ENCODE results near the gene CACNA1H.

The CACNA1H gene

DNA sequence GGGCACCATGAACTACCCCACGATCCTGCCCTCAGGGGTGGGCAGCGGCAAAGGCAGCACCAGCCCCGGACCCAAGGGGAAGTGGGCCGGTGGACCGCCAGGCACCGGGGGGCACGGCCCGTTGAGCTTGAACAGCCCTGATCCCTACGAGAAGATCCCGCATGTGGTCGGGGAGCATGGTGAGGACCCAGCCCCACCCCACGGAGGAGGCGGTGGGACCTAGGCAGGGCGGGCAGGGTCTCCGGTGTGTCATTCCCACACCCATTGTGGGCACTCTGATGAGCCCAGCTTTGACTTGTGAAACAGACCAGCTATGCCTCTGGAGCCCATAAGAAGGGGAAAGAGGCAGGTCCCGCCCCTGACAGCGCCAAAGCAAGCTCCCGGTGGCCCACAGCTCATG, 49.4 kb downstream of the CACNA1H start:
- Histone ChIP-seq H3K4me1 (peaks cover 0 to 12% (median 5%) of the 10 kb centered on the region in 10 experiments; a peak in 10 of 20 replicates), H3K9me3 (replicated peaks in 1 of 11) (no peaks in the 10 kb centered on the region), H3K4me3 (no peak overlapping the region), H3K27me3 (no peaks in the 10 kb centered on the region), H3K27ac (no peak overlapping the region), H3K4me2 (no peak overlapping the region), H4K20me1 (peaks cover 0 to 50% (median 14%) of the 10 kb centered on the region in 11 experiments; a peak in 14 of 22 replicates), H3K36me3 (peaks cover 0 to 14% (median 0%) of the 10 kb centered on the region in 11 experiments; a peak in 7 of 22 replicates), H3K9ac (no peak overlapping the region)
- no peak for TF ChIP-seq Cebpa-rat (IDR thresholded peaks at IDR 0.05)

DNA sequence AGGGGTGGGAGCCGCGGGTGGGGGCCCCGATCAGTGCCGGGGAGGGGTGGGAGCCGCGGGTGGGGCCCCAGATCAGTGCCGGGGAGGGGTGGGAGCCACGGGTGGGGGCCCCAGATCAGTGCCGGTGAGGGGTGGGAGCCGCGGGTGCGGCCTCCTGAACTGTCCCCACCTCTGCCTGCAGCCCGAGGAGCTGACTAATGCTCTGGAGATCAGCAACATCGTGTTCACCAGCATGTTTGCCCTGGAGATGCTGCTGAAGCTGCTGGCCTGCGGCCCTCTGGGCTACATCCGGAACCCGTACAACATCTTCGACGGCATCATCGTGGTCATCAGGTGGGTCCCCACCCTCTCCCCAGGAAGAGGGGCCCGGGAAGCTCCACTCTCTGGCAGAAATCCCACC, 52.0 kb downstream of the CACNA1H start:
- no peaks in the 10 kb centered on the region for H3K27me3 ChIP-seq
- H3K4me3 ChIP-seq: no peak overlapping the region
- H3K4me1 ChIP-seq: peaks cover 15 to 29% (median 25%) of the 10 kb centered on the region in 10 experiments
- no peak for TF ChIP-seq Cebpa-rat (IDR thresholded peaks at IDR 0.05)
- H3K4me2 ChIP-seq: peak overlapping the region in 4 of 11 experiments; percentile 3 to 49 (median 27); a peak in 4 of 22 replicates
- H3K27ac ChIP-seq: no peak overlapping the region
- peaks cover 0 to 33% (median 4%) of the 10 kb centered on the region in 11 experiments; a peak in 8 of 22 replicates for H4K20me1 ChIP-seq
- peaks cover 0 to 23% (median 0%) of the 10 kb centered on the region in 11 experiments; a peak in 7 of 22 replicates for H3K36me3 ChIP-seq
- no peak overlapping the region; a peak in 1 of 22 replicates for H3K9ac ChIP-seq
- no peaks in the 10 kb centered on the region for H3K9me3 ChIP-seq (replicated peaks in 1 of 11)

DNA sequence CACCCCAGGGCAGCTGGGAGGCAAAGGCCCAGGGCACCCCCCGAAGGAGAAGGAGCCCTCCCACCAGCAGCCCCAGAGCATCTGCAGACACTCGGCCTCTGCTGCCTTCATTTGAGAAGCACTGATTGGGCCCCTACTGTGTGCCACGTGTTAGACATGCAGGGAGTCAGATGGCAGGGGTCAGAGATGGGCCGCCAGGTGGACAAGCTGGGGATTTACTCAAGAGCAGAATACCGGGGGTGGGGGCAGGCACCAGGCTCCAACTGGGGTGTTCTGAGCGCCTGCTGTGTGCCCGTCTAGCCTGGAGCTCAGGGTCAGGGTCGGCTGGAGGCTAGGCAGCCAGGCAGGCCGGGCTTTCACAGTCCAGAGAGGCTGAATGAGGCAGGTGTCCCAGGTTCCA, 53.4 kb downstream of the CACNA1H start:
- no peak for TF ChIP-seq Cebpa-rat (IDR thresholded peaks at IDR 0.05)
- Histone ChIP-seq H3K4me1 (peaks cover 15 to 29% (median 25%) of the 10 kb centered on the region in 10 experiments), H3K36me3 (peaks cover 0 to 33% (median 7%) of the 10 kb centered on the region in 11 experiments; a peak in 12 of 22 replicates), H3K4me2 (no peak overlapping the region), H3K4me3 (no peak overlapping the region), H4K20me1 (peaks cover 0 to 33% (median 4%) of the 10 kb centered on the region in 11 experiments; a peak in 8 of 22 replicates), H3K27ac (no peak overlapping the region), H3K9me3 (replicated peaks in 1 of 11) (no peaks in the 10 kb centered on the region), H3K27me3 (no peaks in the 10 kb centered on the region), H3K9ac (no peak overlapping the region)

DNA sequence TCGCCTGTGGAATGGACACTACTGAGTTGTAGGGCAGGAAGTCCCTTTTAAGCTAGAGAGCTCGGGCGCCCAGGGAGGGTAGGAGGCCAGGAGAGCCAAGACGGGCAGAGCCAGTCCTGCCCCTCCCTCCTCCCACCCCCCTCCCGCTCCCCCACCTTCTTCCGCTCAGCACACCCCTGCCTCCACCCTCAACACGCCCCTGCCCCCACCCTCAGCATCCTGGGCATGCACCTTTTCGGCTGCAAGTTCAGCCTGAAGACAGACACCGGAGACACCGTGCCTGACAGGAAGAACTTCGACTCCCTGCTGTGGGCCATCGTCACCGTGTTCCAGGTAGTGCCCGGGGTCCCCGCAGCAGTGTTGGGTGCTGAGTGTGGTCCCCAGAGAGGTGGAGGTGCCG, 53.9 kb downstream of the CACNA1H start:
- no peaks in the 10 kb centered on the region for H3K9me3 ChIP-seq (replicated peaks in 1 of 11)
- H3K36me3 ChIP-seq: peaks cover 0 to 34% (median 8%) of the 10 kb centered on the region in 11 experiments; a peak in 12 of 22 replicates
- TF ChIP-seq Cebpa-rat (IDR thresholded peaks at IDR 0.05): no peak
- H4K20me1 ChIP-seq: peaks cover 0 to 32% (median 4%) of the 10 kb centered on the region in 11 experiments; a peak in 8 of 22 replicates
- peaks cover 15 to 29% (median 25%) of the 10 kb centered on the region in 10 experiments for H3K4me1 ChIP-seq
- H3K4me3 ChIP-seq: no peak overlapping the region
- no peak overlapping the region for H3K9ac ChIP-seq
- H3K27ac ChIP-seq: no peak overlapping the region
- no peak overlapping the region for H3K4me2 ChIP-seq
- no peaks in the 10 kb centered on the region for H3K27me3 ChIP-seq

DNA sequence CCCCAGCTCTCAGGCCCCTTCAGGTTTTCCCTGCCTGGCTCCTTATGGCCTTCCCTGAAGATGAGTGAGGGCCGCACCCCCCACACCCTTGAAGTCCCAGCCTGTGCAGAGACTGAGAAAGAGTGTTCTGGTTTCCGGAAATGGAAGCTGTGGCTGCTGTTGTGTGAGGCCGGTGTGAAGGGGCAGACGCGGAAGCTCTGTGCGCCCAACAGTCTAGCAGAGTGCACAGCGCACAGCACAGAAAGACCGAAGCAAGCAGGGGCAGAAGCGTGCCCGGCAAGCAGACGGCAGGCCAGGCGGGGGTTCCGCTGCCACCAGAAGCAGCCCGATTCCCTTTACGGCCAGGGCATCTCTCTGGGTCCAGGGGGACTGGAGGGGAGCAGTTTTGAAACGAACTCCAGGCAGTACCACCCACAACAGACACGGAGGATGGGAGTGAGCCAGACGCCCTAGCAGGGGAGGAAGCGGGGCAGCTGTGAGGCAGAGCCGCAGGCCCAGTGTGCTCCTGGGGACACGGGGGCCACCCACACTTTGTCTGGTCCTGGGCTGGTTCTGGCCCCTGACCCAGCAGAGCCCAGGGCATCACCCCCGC, 55.4 kb downstream of the CACNA1H start:
- H3K27me3 ChIP-seq: no peaks in the 10 kb centered on the region

DNA sequence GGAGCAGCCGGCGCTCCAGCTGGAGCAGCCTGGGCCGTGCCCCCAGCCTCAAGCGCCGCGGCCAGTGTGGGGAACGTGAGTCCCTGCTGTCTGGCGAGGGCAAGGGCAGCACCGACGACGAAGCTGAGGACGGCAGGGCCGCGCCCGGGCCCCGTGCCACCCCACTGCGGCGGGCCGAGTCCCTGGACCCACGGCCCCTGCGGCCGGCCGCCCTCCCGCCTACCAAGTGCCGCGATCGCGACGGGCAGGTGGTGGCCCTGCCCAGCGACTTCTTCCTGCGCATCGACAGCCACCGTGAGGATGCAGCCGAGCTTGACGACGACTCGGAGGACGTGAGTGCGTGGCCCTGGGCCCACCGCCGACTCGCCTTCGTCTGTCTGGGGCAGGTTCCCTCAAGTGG, 56.2 kb downstream of the CACNA1H start:
- Histone ChIP-seq H3K4me2 (peak overlapping the region in 10 of 11 experiments; percentile 58 to 71 (median 66); a peak in 18 of 22 replicates), H3K9ac (peak overlapping the region in 4 of 11 experiments; percentile 59 to 71 (median 67); a peak in 7 of 22 replicates)

More for the DNA sequence above, 55.4 kb downstream of the CACNA1H start:
- TF ChIP-seq Cebpa-rat (IDR thresholded peaks at IDR 0.05): no peak
- Histone ChIP-seq H3K36me3 (peaks cover 0 to 43% (median 8%) of the 10 kb centered on the region in 11 experiments; a peak in 11 of 22 replicates), H4K20me1 (peaks cover 0 to 17% (median 0%) of the 10 kb centered on the region in 11 experiments; a peak in 6 of 22 replicates), H3K9ac (peak overlapping the region in 9 of 11 experiments; percentile 49 to 71 (median 64); a peak in 16 of 22 replicates), H3K27ac (peak overlapping the region in 10 of 11 experiments; percentile 16 to 76 (median 68); a peak in 19 of 22 replicates), H3K4me3 (no peak overlapping the region), H3K4me2 (peak overlapping the region; percentile 58 to 71 (median 66)), H3K9me3 (replicated peaks in 1 of 11) (no peaks in the 10 kb centered on the region), H3K4me1 (peaks cover 15 to 29% (median 25%) of the 10 kb centered on the region in 10 experiments)

DNA sequence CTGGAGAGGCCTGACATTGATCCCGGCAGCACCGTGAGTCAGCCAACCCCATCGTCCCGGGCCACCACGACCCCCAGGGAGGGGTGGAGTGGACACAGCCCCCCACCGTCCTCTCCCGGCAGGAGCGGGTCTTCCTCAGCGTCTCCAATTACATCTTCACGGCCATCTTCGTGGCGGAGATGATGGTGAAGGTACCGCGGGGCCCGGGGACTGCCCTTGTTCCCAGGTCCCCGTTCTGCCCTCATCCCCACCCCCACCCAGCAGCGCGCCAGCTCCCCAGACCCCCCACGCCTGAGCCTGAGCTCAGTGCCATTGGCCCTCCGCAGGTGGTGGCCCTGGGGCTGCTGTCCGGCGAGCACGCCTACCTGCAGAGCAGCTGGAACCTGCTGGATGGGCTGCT, 57.6 kb downstream of the CACNA1H start:
- Histone ChIP-seq H3K27ac (no peak overlapping the region), H4K20me1 (peaks cover 0 to 12% (median 0%) of the 10 kb centered on the region in 11 experiments; a peak in 4 of 22 replicates), H3K9me3 (replicated peaks in 1 of 11) (no peaks in the 10 kb centered on the region), H3K36me3 (peaks cover 0 to 58% (median 8%) of the 10 kb centered on the region in 11 experiments; a peak in 11 of 22 replicates), H3K4me3 (no peak overlapping the region), H3K27me3 (no peaks in the 10 kb centered on the region), H3K4me1 (peaks cover 15 to 24% (median 21%) of the 10 kb centered on the region in 10 experiments), H3K4me2 (no peak overlapping the region), H3K9ac (no peak overlapping the region)
- TF ChIP-seq Cebpa-rat (IDR thresholded peaks at IDR 0.05): no peak

More for the DNA sequence above, 56.2 kb downstream of the CACNA1H start:
- peak overlapping the region in 6 of 11 experiments; percentile 67 to 76 (median 74); a peak in 11 of 22 replicates for H3K27ac ChIP-seq
- H3K36me3 ChIP-seq: peaks cover 0 to 50% (median 8%) of the 10 kb centered on the region in 11 experiments; a peak in 11 of 22 replicates
- no peak for TF ChIP-seq Cebpa-rat (IDR thresholded peaks at IDR 0.05)
- H3K27me3 ChIP-seq: no peaks in the 10 kb centered on the region
- peaks cover 15 to 29% (median 25%) of the 10 kb centered on the region in 10 experiments for H3K4me1 ChIP-seq
- no peak overlapping the region for H3K4me3 ChIP-seq
- H3K9me3 ChIP-seq (replicated peaks in 1 of 11): no peaks in the 10 kb centered on the region
- H4K20me1 ChIP-seq: peaks cover 0 to 13% (median 0%) of the 10 kb centered on the region in 11 experiments; a peak in 5 of 22 replicates

DNA sequence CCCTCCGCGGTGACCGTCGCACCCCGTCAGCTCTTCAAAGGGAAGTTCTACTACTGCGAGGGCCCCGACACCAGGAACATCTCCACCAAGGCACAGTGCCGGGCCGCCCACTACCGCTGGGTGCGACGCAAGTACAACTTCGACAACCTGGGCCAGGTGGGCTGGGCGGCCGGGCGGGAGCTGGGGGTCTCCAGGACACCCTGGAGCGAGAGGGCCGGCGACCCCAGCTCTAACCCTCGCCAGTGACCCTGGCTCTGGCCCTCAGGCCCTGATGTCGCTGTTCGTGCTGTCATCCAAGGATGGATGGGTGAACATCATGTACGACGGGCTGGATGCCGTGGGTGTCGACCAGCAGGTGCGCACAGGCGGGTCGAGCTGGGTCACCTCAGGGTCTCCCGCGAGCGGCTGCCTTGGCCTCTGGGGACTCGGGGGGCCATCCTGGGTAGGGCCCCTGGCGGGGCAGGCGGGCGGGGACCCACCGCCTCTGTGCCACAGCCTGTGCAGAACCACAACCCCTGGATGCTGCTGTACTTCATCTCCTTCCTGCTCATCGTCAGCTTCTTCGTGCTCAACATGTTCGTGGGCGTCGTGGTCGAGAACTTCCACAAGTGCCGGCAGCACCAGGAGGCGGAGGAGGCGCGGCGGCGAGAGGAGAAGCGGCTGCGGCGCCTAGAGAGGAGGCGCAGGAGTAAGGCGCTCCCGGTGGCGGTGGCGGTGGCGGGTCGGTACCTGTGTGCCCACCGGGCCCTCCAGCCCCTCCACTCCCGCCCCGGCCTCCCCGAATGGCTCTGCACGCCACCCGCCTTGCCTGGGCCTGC, 58.8 kb downstream of the CACNA1H start:
- no peak overlapping the region for H3K4me3 ChIP-seq
- H3K4me1 ChIP-seq: peaks cover 15 to 31% (median 25%) of the 10 kb centered on the region in 10 experiments
- no peak overlapping the region for H3K4me2 ChIP-seq
- peaks cover 0 to 18% (median 0%) of the 10 kb centered on the region in 11 experiments; a peak in 4 of 22 replicates for H4K20me1 ChIP-seq
- no peaks in the 10 kb centered on the region for H3K27me3 ChIP-seq
- no peaks in the 10 kb centered on the region for H3K9me3 ChIP-seq (replicated peaks in 1 of 11)
- no peak for TF ChIP-seq Cebpa-rat (IDR thresholded peaks at IDR 0.05)
- no peak overlapping the region for H3K27ac ChIP-seq
- peaks cover 0 to 61% (median 11%) of the 10 kb centered on the region in 11 experiments; a peak in 11 of 22 replicates for H3K36me3 ChIP-seq
- H3K9ac ChIP-seq: no peak overlapping the region

All from BLaER1 treated with 17β-estradiol and CSF1 and Interleukin-3, amounts not matched to agents 10 nM and 100 nM (cell line).